Hepatocyte (in vitro differentiated cells): ENCODE data around the gene TPTE2. TPM values are rescaled to one million over a fixed set of nuclear protein-coding genes. Genes with fewer than 3 reads are reported as not detected.
"Not testable (repeated sequence)": the region's sequence is repeated elsewhere in the genome, so short reads cannot be mapped to it uniquely, and the experiment has no call there.

Source experiments
- DNase-seq: peaks from one replicate; pipeline ENCODE4 v3.0.0-alpha.2; 2016; ENCODE audit warnings: low spot score
- H2AFZ ChIP-seq: fragments of 200-600 bp; sonication (generic); 2 replicates; pipeline ENCODE4 v1.6.0; 2016; ENCODE audit warnings: antibody characterized with exemption, mild to moderate bottlenecking
- H3K27ac ChIP-seq: fragments of 200-600 bp; sonication (generic); 2 replicates; pipeline ENCODE4 v1.5.1; 2016; ENCODE audit warnings: mild to moderate bottlenecking
- H3K27me3 ChIP-seq: fragments of 200-600 bp; sonication (generic); 2 replicates; pipeline ENCODE4 v1.6.1; 2016
- H3K36me3 ChIP-seq: fragments of 200-600 bp; sonication (generic); replicated peaks from 2 replicates; pipeline ENCODE4 v1.5.1; 2016; ENCODE audit warnings: low read depth; ENCODE audit not compliant: insufficient read depth
- H3K4me1 ChIP-seq: fragments of 200-600 bp; sonication (generic); 2 replicates; pipeline ENCODE4 v1.5.1; 2016; ENCODE audit warnings: mild to moderate bottlenecking, moderate library complexity; ENCODE audit not compliant: insufficient read depth
- H3K4me2 ChIP-seq: fragments of 200-600 bp; sonication (generic); 2 replicates; pipeline ENCODE4 v1.6.0; 2016
- H3K4me3 ChIP-seq: fragments of 200-600 bp; sonication (generic); 2 replicates; pipeline ENCODE4 v1.5.1; 2016; ENCODE audit warnings: mild to moderate bottlenecking
- H3K79me2 ChIP-seq: fragments of 200-600 bp; sonication (generic); 2 replicates; pipeline ENCODE4 v1.6.0; 2017; ENCODE audit warnings: mild to moderate bottlenecking
- H3K9me2 ChIP-seq: fragments of 200-600 bp; sonication (generic); replicated peaks from 2 replicates; pipeline ENCODE4 v1.6.0; 2017; ENCODE audit warnings: mild to moderate bottlenecking; ENCODE audit not compliant: insufficient read depth
- H3K9me3 ChIP-seq: fragments of 200-600 bp; sonication (generic); 2 replicates; pipeline ENCODE4 v1.5.1; 2016; ENCODE audit warnings: low read depth, mild to moderate bottlenecking
- H4K20me1 ChIP-seq: fragments of 200-600 bp; sonication (generic); 2 replicates; pipeline ENCODE4 v1.6.0; 2016; ENCODE audit warnings: mild to moderate bottlenecking; ENCODE audit not compliant: insufficient read depth, poor library complexity, severe bottlenecking
- CTCF ChIP-seq: fragments of 200-600 bp; sonication (generic); IDR thresholded peaks from 2 replicates; pipeline ENCODE4 v1.5.1; 2016; ENCODE audit warnings: antibody characterized with exemption, mild to moderate bottlenecking; ENCODE audit not compliant: poor library complexity
- EZH2 ChIP-seq: fragments of 200-600 bp; sonication (generic); IDR thresholded peaks from 2 replicates; pipeline ENCODE4 v1.6.1; 2016; ENCODE audit warnings: antibody characterized with exemption, mild to moderate bottlenecking, borderline replicate concordance
- EZH2phosphoT487 ChIP-seq: fragments of 200-600 bp; sonication (generic); IDR thresholded peaks from one replicate; pipeline ENCODE4 v1.6.1; 2018; ENCODE audit warnings: antibody characterized with exemption, mild to moderate bottlenecking, low read depth, moderate library complexity; ENCODE audit not compliant: unreplicated experiment, severe bottlenecking
- WGBS: methylation state at CpG from one replicate; pipeline ENCODE4 v1.1.6; 2016; ENCODE audit warnings: low lambda C conversion rate; ENCODE audit errors: missing lambda C conversion rate; 5-methylcytosine and 5-hydroxymethylcytosine counted together
- polyA plus RNA-seq: library from polyadenylated mRNA; unstranded; fragments of >200 nt; fragmentation: Nextera tagmentation; extraction: Ambion mirVana; gene quantifications from 2 replicates; pipeline ENCODE4 v1.2.1, GENCODE V29; 2016
- total RNA-seq: library from RNA; depleted of rRNA; stranded (reverse); fragments of >200 nt; gene quantifications from 2 replicates; pipeline ENCODE4 v1.2.3, GENCODE V29; 2014

TPTE2 gene
- total and polyA plus RNA-seq, 2 experiments from 2014 or later = not detected

- 45% methylated on average over 4 of the region's 4 CpGs for WGBS
- H3K27me3 ChIP-seq, H3K4me3 ChIP-seq: not testable (repeated sequence)
These were observed 12.1 kb downstream of the TPTE2 start for GRCh38 chr13:19549245-19549644.

GRCh38 chr13:19525634-19526033 lies 35.7 kb downstream of the TPTE2 start:
- not testable (repeated sequence) for H3K79me2 ChIP-seq

More at GRCh38 chr13:19549245-19549644, 12.1 kb downstream of the TPTE2 start:
- H3K9me2 ChIP-seq, DNase-seq, H3K4me2 ChIP-seq, H3K79me2 ChIP-seq, H2AFZ ChIP-seq, H4K20me1 ChIP-seq, H3K36me3 ChIP-seq, H3K9me3 ChIP-seq, H3K4me1 ChIP-seq, H3K27ac ChIP-seq: not testable (repeated sequence)

GRCh38 chr13:19519049-19519448 lies 42.3 kb downstream of the TPTE2 start:
- Histone ChIP-seq H3K27me3 (no peaks in the 10 kb centered on the region), H4K20me1 (no peaks in the 10 kb centered on the region), H3K27ac (no peak overlapping the region), H3K36me3 (no peaks in the 10 kb centered on the region), H3K4me3 (no peak overlapping the region), H3K79me2 (no peaks in the 10 kb centered on the region), H3K4me2 (no peak overlapping the region), H2AFZ (no peak overlapping the region), H3K9me2 (no peaks in the 10 kb centered on the region), H3K9me3 (no peaks in the 10 kb centered on the region), H3K4me1 (no peaks in the 10 kb centered on the region)
- DNase-seq = no peak
- TF ChIP-seq CTCF (no peak), EZH2phosphoT487 (no peak), EZH2 (no peak)

More at GRCh38 chr13:19525634-19526033, 35.7 kb downstream of the TPTE2 start:
- H3K4me3 ChIP-seq, H3K36me3 ChIP-seq, DNase-seq, H4K20me1 ChIP-seq, H3K4me2 ChIP-seq, H3K27me3 ChIP-seq, H3K27ac ChIP-seq, H2AFZ ChIP-seq, H3K9me2 ChIP-seq, H3K9me3 ChIP-seq, H3K4me1 ChIP-seq: not testable (repeated sequence)

GRCh38 chr13:19507623-19508022 lies 53.7 kb downstream of the TPTE2 start:
- H3K9me2 ChIP-seq, H3K9me3 ChIP-seq, H3K4me2 ChIP-seq, H3K36me3 ChIP-seq, H3K27me3 ChIP-seq, DNase-seq, H4K20me1 ChIP-seq, H3K4me3 ChIP-seq, H3K79me2 ChIP-seq, H2AFZ ChIP-seq, H3K4me1 ChIP-seq, H3K27ac ChIP-seq: not testable (repeated sequence)
- WGBS = 59% methylated on average over 5 of the region's 5 CpGs

GRCh38 chr13:19460126-19460525 lies 101.2 kb downstream of the TPTE2 start:
- H3K27me3 ChIP-seq, H3K79me2 ChIP-seq, H3K4me3 ChIP-seq, H3K4me2 ChIP-seq, H3K9me3 ChIP-seq, H3K4me1 ChIP-seq, H3K9me2 ChIP-seq, DNase-seq, H3K36me3 ChIP-seq, H3K27ac ChIP-seq, H2AFZ ChIP-seq, H4K20me1 ChIP-seq: not testable (repeated sequence)
- WGBS = 79% methylated on average over 9 of the region's 9 CpGs

GRCh38 chr13:19439056-19439686 lies 122.2 kb downstream of the TPTE2 start:
- not testable (repeated sequence) for DNase-seq, H3K4me2 ChIP-seq, H4K20me1 ChIP-seq, H3K27me3 ChIP-seq, H3K9me3 ChIP-seq, H3K36me3 ChIP-seq, H3K4me1 ChIP-seq, H3K4me3 ChIP-seq, H3K27ac ChIP-seq, H3K9me2 ChIP-seq, H2AFZ ChIP-seq, H3K79me2 ChIP-seq
- WGBS = 13% methylated on average over 2 of the region's 2 CpGs

- H3K79me2 ChIP-seq, H4K20me1 ChIP-seq, H3K27ac ChIP-seq, H3K9me3 ChIP-seq, DNase-seq, H3K4me1 ChIP-seq, H2AFZ ChIP-seq, H3K36me3 ChIP-seq, H3K4me3 ChIP-seq, H3K27me3 ChIP-seq, H3K4me2 ChIP-seq, H3K9me2 ChIP-seq: not testable (repeated sequence)
- 58% methylated on average over 6 of the region's 6 CpGs for WGBS
These were observed 123.6 kb downstream of the TPTE2 start for GRCh38 chr13:19437780-19438179.

GRCh38 chr13:19422236-19422635 lies 139.1 kb downstream of the TPTE2 start:
- 49% methylated on average over 2 of the region's 2 CpGs for WGBS
- H2AFZ ChIP-seq, H3K4me3 ChIP-seq, H3K4me1 ChIP-seq, H3K36me3 ChIP-seq, H3K4me2 ChIP-seq, H3K27ac ChIP-seq, H3K9me3 ChIP-seq, H3K79me2 ChIP-seq, H4K20me1 ChIP-seq, H3K9me2 ChIP-seq, DNase-seq, H3K27me3 ChIP-seq: not testable (repeated sequence)
